Mucosa of gallbladder (tissue), 1 donor: Measurements from ENCODE around the gene ZNF687. TPM values are rescaled to one million over a fixed set of nuclear protein-coding genes. Genes with fewer than 3 reads are reported as not detected.
"Not testable (repeated sequence)": the region's sequence is repeated elsewhere in the genome, so short reads cannot be mapped to it uniquely, and the experiment has no call there.

Source experiments
- DNase-seq: peaks from one replicate; pipeline ENCODE4 v3.0.0-alpha.2; 2020; ENCODE audit warnings: low spot score
- total RNA-seq: library from RNA; stranded (reverse); gene quantifications from one replicate; pipeline ENCODE4 v1.2.1, GENCODE V29; 2021
- donor health status: DM: no; HTN: no; CAD: no.

The ZNF687 gene
- total RNA-seq = 40.4 TPM

GRCh38 chr1:151281969-151282882 lies at the start of gene ZNF687:
Gene ZNF687, plus strand, starts transcription at chr1:151282299. Its CDS starts 3,993 bp downstream, at chr1:151286292.
- DNase-seq = peak; percentile 100

- DNase-seq = no peak
These were observed 46.9 kb upstream of the ZNF687 start for GRCh38 chr1:151235235-151235634.

- DNase-seq = no peak
These were observed 44.2 kb upstream of the ZNF687 start for GRCh38 chr1:151237678-151238466.

GRCh38 chr1:151238467-151238739 lies 43.7 kb upstream of the ZNF687 start:
- no peak for DNase-seq

- no peak for DNase-seq
These were observed 39.7 kb upstream of the ZNF687 start for GRCh38 chr1:151242442-151242841.

- DNase-seq = no peak
These were observed 38.3 kb upstream of the ZNF687 start for GRCh38 chr1:151243683-151244216.

GRCh38 chr1:151246786-151247185 lies 35.3 kb upstream of the ZNF687 start:
- DNase-seq = no peak

- peak; percentile 66 for DNase-seq
These were observed 30.2 kb upstream of the ZNF687 start for GRCh38 chr1:151251656-151252470.

- peak; percentile 97 for DNase-seq
These were observed 27.6 kb upstream of the ZNF687 start, which contains the start of gene PSMD4 for GRCh38 chr1:151254217-151255213. Gene PSMD4, plus strand, starts transcription at chr1:151254734. Its CDS starts 49 bp downstream, at chr1:151254783.

GRCh38 chr1:151255381-151255780 lies 26.7 kb upstream of the ZNF687 start:
- DNase-seq = no peak

- DNase-seq = no peak
These were observed 22.7 kb upstream of the ZNF687 start for GRCh38 chr1:151259351-151259750.

- DNase-seq = peak; percentile 58
These were observed 16.5 kb upstream of the ZNF687 start for GRCh38 chr1:151265446-151266236.

GRCh38 chr1:151266315-151266714 lies 15.8 kb upstream of the ZNF687 start:
- no peak for DNase-seq

GRCh38 chr1:151266821-151267220 lies 15.3 kb upstream of the ZNF687 start:
- DNase-seq = no peak

- DNase-seq = no peak
These were observed 14.3 kb upstream of the ZNF687 start for GRCh38 chr1:151267760-151268159.

- DNase-seq = no peak
These were observed 8.1 kb upstream of the ZNF687 start for GRCh38 chr1:151273924-151274466.

- not testable (repeated sequence) for DNase-seq
These were observed 6.8 kb upstream of the ZNF687 start for GRCh38 chr1:151275341-151275740.

- DNase-seq = no peak
These were observed 4.8 kb upstream of the ZNF687 start for GRCh38 chr1:151277249-151277648.
